Naive thymus-derived CD8-positive, alpha-beta T cell (primary cell): ENCODE measurements around the gene PIGR. TPM values are rescaled to one million over a fixed set of nuclear protein-coding genes. Genes with fewer than 3 reads are reported as not detected.
"Not testable (repeated sequence)": the region's sequence is repeated elsewhere in the genome, so short reads cannot be mapped to it uniquely, and the experiment has no call there.

ENCODE experiments used
- ATAC-seq, 2 donors: fragments of 150-1000 bp; cut with Tn5 transposase in 1 of 2; sonication (Bioruptor Pico), chemical (Tn5 transposase) in 1 of 2; 1 replicate in 1 of 2; 2 replicates in 1 of 2; pipeline ENCODE4 v1.10.0; 2021; ENCODE audit warnings: mild to moderate bottlenecking in 2 of 2, moderate library complexity in 2 of 2
- POLR2A ChIA-PET: fragments of 350-600 bp; sonication (Branson Sonifier 250); formaldehyde crosslinking; loops from one replicate; lab custom pipeline; 2021; ENCODE audit warnings: antibody characterized with exemption; lab: Charles Lee
- DNase-seq, 10 donors: peaks; one replicate each; pipeline versions ENCODE4 v3.0.0 to v3.0.0-alpha.2; 2020 to 2022
- H3K27ac Mint-ChIP-seq, 10 donors: one replicate each; pipeline ENCODE4 v1.8.0; 2020 to 2022; ENCODE audit warnings: mild to moderate bottlenecking in 10 of 10, mixed read lengths in 10 of 10, moderate library complexity in 4 of 10, inconsistent platforms in 1 of 10
- H3K27me3 Mint-ChIP-seq, 5 donors: one replicate each; pipeline ENCODE4 v1.8.0; 2021 to 2022; ENCODE audit warnings: mixed read lengths in 5 of 5
- H3K36me3 Mint-ChIP-seq, 3 donors: one replicate each; pipeline ENCODE4 v1.8.0; 2020 to 2022; ENCODE audit warnings: mixed read lengths in 3 of 3, mild to moderate bottlenecking in 2 of 3, inconsistent platforms in 1 of 3
- H3K4me1 Mint-ChIP-seq, 4 donors: one replicate each; pipeline ENCODE4 v1.8.0; 2021 to 2022; ENCODE audit warnings: mixed read lengths in 4 of 4
- H3K4me3 Mint-ChIP-seq, 10 donors: one replicate each; pipeline ENCODE4 v1.8.0; 2020 to 2022; ENCODE audit warnings: mild to moderate bottlenecking in 10 of 10, mixed read lengths in 10 of 10, moderate library complexity in 6 of 10, inconsistent platforms in 1 of 10
- H3K9me3 Mint-ChIP-seq, 9 donors: one replicate each; pipeline ENCODE4 v1.8.0; 2020 to 2022; ENCODE audit warnings: mixed read lengths in 9 of 9, mild to moderate bottlenecking in 3 of 9, inconsistent platforms in 1 of 9, moderate library complexity in 1 of 9
- polyA plus RNA-seq, 3 donors: library from polyadenylated mRNA; unstranded; fragments of 300-500 nt; fragmentation: Illumina TruSeq; gene quantifications; one replicate each; pipeline ENCODE4 v1.2.3, GENCODE V29; 2021
- total RNA-seq, 8 experiments: library from RNA in 2 of 8; stranded (reverse) in 2 of 8; gene quantifications; one replicate each; pipeline ENCODE4 v1.2.3 and lab custom pipeline; 2021 to 2026

The PIGR gene
- total and polyA plus RNA-seq, 5 experiments from 2014 or later, result 0.03 TPM; not detected in 4

- POLR2A ChIA-PET, result interaction anchor here (0.6 to 13.2 kb wide), 6 partner anchors 9 to 224 kb away, joined by 3 to 407 read pairs (median 6); partner anchors contain the start of gene FCMR
- Mint-ChIP-seq H3K27ac (peak overlapping the region in 4 of 10 donors; percentile 64 to 81 (median 70)), H3K27me3 (no peaks in the 10 kb centered on the region), H3K9me3 (no peaks in the 10 kb centered on the region), H3K4me3 (no peak overlapping the region), H3K4me1 (peaks cover 19 to 47% (median 37%) of the 10 kb centered on the region in 4 donors), H3K36me3 (peaks cover 0 to 3% (median 0%) of the 10 kb centered on the region in 3 donors)
- DNase-seq (no peak), ATAC-seq (no peak)
Observed at GRCh38 chr1:206926286-206926685, 20.0 kb downstream of the PIGR start.

- Mint-ChIP-seq H3K27me3 (no peaks in the 10 kb centered on the region), H3K36me3 (peaks cover 8 to 14% (median 8%) of the 10 kb centered on the region in 3 donors), H3K27ac (no peak overlapping the region), H3K4me1 (peaks cover 18 to 40% (median 28%) of the 10 kb centered on the region in 4 donors), H3K4me3 (no peak overlapping the region), H3K9me3 (no peaks in the 10 kb centered on the region)
- peak; percentile 48 to 52 for ATAC-seq
- peak in 9 of 10 donors; percentile 47 to 81 (median 66) for DNase-seq
- POLR2A ChIA-PET, result interaction anchor here (0.7 to 13.2 kb wide), 7 partner anchors 8 to 210 kb away, joined by 3 to 407 read pairs (median 3); partner anchors contain the start of genes FCMR, PFKFB2 and PIGR
Observed at GRCh38 chr1:206925106-206925736, 21.0 kb downstream of the PIGR start.

- POLR2A ChIA-PET, result interaction anchor here (0.8 to 13.2 kb wide), 6 partner anchors 7 to 185 kb away, joined by 3 to 407 read pairs (median 5); partner anchors contain the start of genes FCMR, PFKFB2 and PIGR
- Mint-ChIP-seq H3K27me3 (no peaks in the 10 kb centered on the region), H3K27ac (no peak overlapping the region), H3K4me1 (peaks cover 15 to 37% (median 24%) of the 10 kb centered on the region in 4 donors), H3K36me3 (peaks cover 14 to 20% (median 14%) of the 10 kb centered on the region in 3 donors), H3K4me3 (no peak overlapping the region), H3K9me3 (no peaks in the 10 kb centered on the region)
- DNase-seq, result no peak
- ATAC-seq, result peak in 1 of 2 donors; percentile 0
Observed at GRCh38 chr1:206924592-206925105, 21.6 kb downstream of the PIGR start.

GRCh38 chr1:206923961-206924557 is 22.2 kb downstream of the PIGR start:
- H3K9me3 Mint-ChIP-seq, H3K4me3 Mint-ChIP-seq, H3K27me3 Mint-ChIP-seq, ATAC-seq, DNase-seq, H3K27ac Mint-ChIP-seq: not testable (repeated sequence)
- POLR2A ChIA-PET, result interaction anchor here (1.5 to 13.2 kb wide), 5 partner anchors 7 to 22 kb away, joined by 7 to 562 read pairs (median 256); partner anchors contain the start of genes FCMR and IL24
- peaks cover 17 to 21% (median 20%) of the 10 kb centered on the region in 3 donors for H3K36me3 Mint-ChIP-seq
- peaks cover 10 to 37% (median 21%) of the 10 kb centered on the region in 4 donors for H3K4me1 Mint-ChIP-seq

- peak; percentile 73 to 83 for ATAC-seq
- DNase-seq, result peak; percentile 55 to 90 (median 80)
- POLR2A ChIA-PET, result interaction anchor here (0.6 to 13.0 kb wide), 13 partner anchors 7 to 900 kb away, joined by 3 to 562 read pairs (median 4); partner anchors contain the start of genes CD55, EIF2D and IL24
Observed at GRCh38 chr1:206923009-206923960, 23.0 kb downstream of the PIGR start.

GRCh38 chr1:206922524-206922923 is 23.7 kb downstream of the PIGR start:
- ATAC-seq, result no peak
- DNase-seq, result no peak
- peaks cover 14 to 34% (median 20%) of the 10 kb centered on the region in 4 donors for H3K4me1 Mint-ChIP-seq
- H3K4me3 Mint-ChIP-seq, result no peak overlapping the region
- no peak overlapping the region for H3K27ac Mint-ChIP-seq
- no peaks in the 10 kb centered on the region for H3K9me3 Mint-ChIP-seq
- H3K36me3 Mint-ChIP-seq, result peaks cover 31 to 32% (median 32%) of the 10 kb centered on the region in 3 donors
- POLR2A ChIA-PET, result interaction anchor here (0.6 to 13.0 kb wide), 23 partner anchors 8 to 900 kb away, joined by 3 to 562 read pairs (median 4); partner anchors contain the start of genes CD55, EIF2D, IKBKE and IL24
- no peaks in the 10 kb centered on the region for H3K27me3 Mint-ChIP-seq

More at GRCh38 chr1:206923009-206923960, 23.0 kb downstream of the PIGR start:
- Mint-ChIP-seq H3K36me3 (peaks cover 23 to 25% (median 24%) of the 10 kb centered on the region in 3 donors), H3K9me3 (no peaks in the 10 kb centered on the region), H3K4me1 (peaks cover 14 to 34% (median 19%) of the 10 kb centered on the region in 4 donors), H3K27ac (no peak overlapping the region), H3K4me3 (no peak overlapping the region), H3K27me3 (no peaks in the 10 kb centered on the region)

- peaks cover 18 to 34% (median 24%) of the 10 kb centered on the region in 4 donors for H3K4me1 Mint-ChIP-seq
- DNase-seq, result peak in 8 of 10 donors; percentile 47 to 84 (median 61)
- H3K27me3 Mint-ChIP-seq, result no peaks in the 10 kb centered on the region
- no peak within 1 kb of the TSS for H3K27ac Mint-ChIP-seq
- peak; percentile 41 to 52 for ATAC-seq
- no peak within 1 kb of the TSS for H3K4me3 Mint-ChIP-seq
- H3K9me3 Mint-ChIP-seq, result no peaks in the 10 kb centered on the region
- POLR2A ChIA-PET, result interaction anchor here (0.5 to 13.0 kb wide), 31 partner anchors 7 to 1314 kb away, joined by 3 to 562 read pairs (median 4); partner anchors contain the start of genes CD55, EIF2D, IKBKE and IL24
- peaks cover 38 to 39% (median 38%) of the 10 kb centered on the region in 3 donors for H3K36me3 Mint-ChIP-seq
Observed at GRCh38 chr1:206921772-206922265, 24.4 kb downstream of the PIGR start, which contains the start of gene FCMR. Gene FCMR, minus strand, starts transcription at chr1:206921941. Its CDS starts 87 bp downstream, at chr1:206921854.

- DNase-seq (no peak), ATAC-seq (no peak)
- H3K36me3 Mint-ChIP-seq, result peaks cover 54 to 77% (median 55%) of the 10 kb centered on the region in 3 donors
- H3K27me3 Mint-ChIP-seq, result no peaks in the 10 kb centered on the region
- no peak overlapping the region for H3K4me3 Mint-ChIP-seq
- POLR2A ChIA-PET, result interaction anchor here (0.6 to 13.0 kb wide), 5 partner anchors 13 to 188 kb away, joined by 3 to 562 read pairs (median 3); partner anchors contain the start of gene IL24
- peaks cover 56 to 72% (median 61%) of the 10 kb centered on the region in 4 donors for H3K4me1 Mint-ChIP-seq
- peak overlapping the region in 5 of 10 donors; percentile 93 to 98 (median 95) for H3K27ac Mint-ChIP-seq
- no peaks in the 10 kb centered on the region for H3K9me3 Mint-ChIP-seq
Observed at GRCh38 chr1:206918076-206918475, 28.2 kb downstream of the PIGR start.

- H3K27me3 Mint-ChIP-seq, result no peaks in the 10 kb centered on the region
- H3K4me3 Mint-ChIP-seq, result no peak overlapping the region
- POLR2A ChIA-PET, result interaction anchor here (1.0 to 13.0 kb wide), 8 partner anchors 15 to 181 kb away, joined by 3 to 562 read pairs (median 4); partner anchors contain the start of genes IL20 and IL24
- peaks cover 49 to 95% (median 66%) of the 10 kb centered on the region in 3 donors for H3K36me3 Mint-ChIP-seq
- ATAC-seq (no peak), DNase-seq (peak in 1 of 10 donors; percentile 51)
- H3K9me3 Mint-ChIP-seq, result no peaks in the 10 kb centered on the region
- H3K4me1 Mint-ChIP-seq, result peaks cover 67 to 91% (median 74%) of the 10 kb centered on the region in 4 donors
- peak overlapping the region in 5 of 10 donors; percentile 93 to 98 (median 95) for H3K27ac Mint-ChIP-seq
Observed at GRCh38 chr1:206916000-206916709, 30.1 kb downstream of the PIGR start.

GRCh38 chr1:206915030-206915735 is 31.1 kb downstream of the PIGR start:
- POLR2A ChIA-PET, result interaction anchor here (1.0 to 13.0 kb wide), 10 partner anchors 7 to 180 kb away, joined by 3 to 562 read pairs (median 4); partner anchors contain the start of genes IL20 and IL24
- H3K4me3 Mint-ChIP-seq, result no peak overlapping the region

More at GRCh38 chr1:206915030-206915735, 31.1 kb downstream of the PIGR start:
- peaks cover 65 to 92% (median 84%) of the 10 kb centered on the region in 4 donors for H3K4me1 Mint-ChIP-seq
- DNase-seq (peak in 1 of 10 donors; percentile 18), ATAC-seq (no peak)
- H3K27me3 Mint-ChIP-seq, result no peaks in the 10 kb centered on the region
- H3K36me3 Mint-ChIP-seq, result peaks cover 47 to 95% (median 62%) of the 10 kb centered on the region in 3 donors
- H3K9me3 Mint-ChIP-seq, result no peaks in the 10 kb centered on the region
- peak overlapping the region in 5 of 10 donors; percentile 93 to 98 (median 95) for H3K27ac Mint-ChIP-seq
